Ovary (tissue), 3 donors: Measurements from ENCODE around the gene HOXC4.
"Not testable (repeated sequence)": the region's sequence is repeated elsewhere in the genome, so short reads cannot be mapped to it uniquely, and the experiment has no call there.

Experiments
- CTCF ChIP-seq, 3 donors: fragments of 450-650 bp in 2 of 3; fragments of 200-600 bp in 1 of 3; IDR thresholded peaks; one replicate each; pipeline versions ENCODE4 v1.5.1 to v1.8.0; 2016 to 2022; ENCODE audit warnings: antibody characterized with exemption in 3 of 3, mild to moderate bottlenecking in 1 of 3
- EP300 ChIP-seq: sonication (generic); formaldehyde crosslinking; IDR thresholded peaks from one replicate; pipeline ENCODE4 v1.6.1; 2017; ENCODE audit warnings: antibody characterized with exemption
- POLR2A ChIP-seq: fragments of 450-650 bp; IDR thresholded peaks from one replicate; pipeline ENCODE4 v1.6.1; 2017; ENCODE audit warnings: antibody characterized with exemption, mild to moderate bottlenecking, moderate library complexity
- donor health status: DM: no; HTN: no; CAD: no.

- not testable (repeated sequence) for TF ChIP-seq POLR2A; CTCF (IDR thresholded peaks at IDR 0.05); EP300
Observed at GRCh38 chr12:54077843-54078242, 24.2 kb downstream of the HOXC4 start.
